H1 (cell line): ENCODE results near the gene DNAJB14.

Experiments used
- CBX5 ChIP-seq: fragments of 300-800, 300-1000 bp; sonication (generic); IDR thresholded peaks from 2 replicates; pipeline ENCODE4 v1.7.1; 2016; ENCODE audit warnings: antibody characterized with exemption, low read length, low read depth
- EP300 ChIP-seq, 2 experiments: IDR thresholded peaks; 1 replicate in 1 of 2; 2 replicates in 1 of 2; pipeline ENCODE4 v1.6.1; 2011 to 2012; ENCODE audit warnings: low read depth in 2 of 2, low read length in 2 of 2, mild to moderate bottlenecking in 2 of 2, borderline replicate concordance in 1 of 2, inconsistent platforms in 1 of 2, moderate library complexity in 1 of 2
- GABPA ChIP-seq: IDR thresholded peaks from 2 replicates; pipeline ENCODE4 v1.6.1; 2011; ENCODE audit warnings: mild to moderate bottlenecking, low read length, moderate library complexity, borderline replicate concordance; ENCODE audit not compliant: insufficient read depth
- NRF1 ChIP-seq: IDR thresholded peaks from 2 replicates; pipeline ENCODE4 v1.6.1; 2011; ENCODE audit warnings: mild to moderate bottlenecking, low read depth, low read length, improper control_type of control experiment
- POLR2A ChIP-seq, 2 experiments: IDR thresholded peaks; 1 replicate in 1 of 2; 2 replicates in 1 of 2; pipeline ENCODE4 v1.6.1; 2011; ENCODE audit warnings: low read depth in 2 of 2, low read length in 2 of 2, mild to moderate bottlenecking in 2 of 2; ENCODE audit errors: control extremely low read depth in 1 of 2
- RAD21 ChIP-seq, 2 experiments: IDR thresholded peaks in 1 of 2; conservative IDR thresholded peaks in 1 of 2; 2 replicates each; pipeline ENCODE4 v1.6.1; 2011; ENCODE audit warnings: low read depth in 2 of 2, low read length in 2 of 2, improper control_type of control experiment in 1 of 2, inconsistent platforms in 1 of 2, mild to moderate bottlenecking in 1 of 2, moderate library complexity in 1 of 2
- RBBP5 ChIP-seq: IDR thresholded peaks from 2 replicates; pipeline ENCODE4 v1.7.1; 2012; ENCODE audit warnings: low read depth, mild to moderate bottlenecking, inconsistent platforms, low read length, moderate library complexity, borderline replicate concordance
- SIX5 ChIP-seq: IDR thresholded peaks from 2 replicates; pipeline ENCODE4 v1.6.1; 2011; ENCODE audit warnings: mild to moderate bottlenecking, low read depth, low read length
- TF ChIP-seq, protein P1 (sequence below), 3 experiments: IDR thresholded peaks; 1 replicate in 2 of 3; 2 replicates in 1 of 3; pipeline versions ENCODE4 v1.5.1 to v1.6.1; 2011; ENCODE audit warnings: low read length in 3 of 3, mild to moderate bottlenecking in 3 of 3, inconsistent platforms in 2 of 3, low read depth in 1 of 3, moderate library complexity in 1 of 3; ENCODE audit not compliant: insufficient read depth in 1 of 3; ENCODE audit errors: control extremely low read depth in 1 of 3
- TF ChIP-seq, protein P2 (sequence below): IDR thresholded peaks from 2 replicates; pipeline ENCODE4 v1.6.1; 2012; ENCODE audit warnings: inconsistent platforms

DNA sequence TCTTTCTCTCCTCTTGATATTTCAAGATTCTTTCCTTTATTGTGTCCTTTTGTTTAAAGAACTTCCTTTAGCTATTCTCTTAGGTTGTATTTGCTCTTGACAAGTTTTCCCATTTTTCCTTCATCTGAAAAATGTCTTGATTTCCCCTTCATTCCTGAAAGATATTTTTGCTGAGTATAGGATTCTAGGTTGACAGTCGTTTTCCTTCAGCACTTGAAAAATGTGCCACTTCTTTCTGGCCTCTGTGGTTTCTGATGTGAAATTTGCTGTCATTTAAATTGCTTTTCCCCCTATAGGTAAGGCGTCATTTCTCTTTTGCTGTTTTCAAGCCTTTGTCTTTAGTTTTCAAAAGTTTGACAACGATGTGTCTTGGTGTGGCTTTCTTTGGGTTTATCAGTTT is 28.8 kb downstream of the DNAJB14 start:
- no peak for TF ChIP-seq RAD21 (IDR thresholded peaks at IDR 0.05 in 1 of 2, conservative IDR thresholded peaks at IDR 0.05 in 1 of 2; ENCODE audit: low read depth in 2 of 2, low read length in 2 of 2)
- TF ChIP-seq POLR2A (IDR thresholded peaks at IDR 0.05; ENCODE audit: control extremely low read depth in 1 of 2, low read depth in 2 of 2, low read length in 2 of 2) = no peak
- TF ChIP-seq, protein P1, sequence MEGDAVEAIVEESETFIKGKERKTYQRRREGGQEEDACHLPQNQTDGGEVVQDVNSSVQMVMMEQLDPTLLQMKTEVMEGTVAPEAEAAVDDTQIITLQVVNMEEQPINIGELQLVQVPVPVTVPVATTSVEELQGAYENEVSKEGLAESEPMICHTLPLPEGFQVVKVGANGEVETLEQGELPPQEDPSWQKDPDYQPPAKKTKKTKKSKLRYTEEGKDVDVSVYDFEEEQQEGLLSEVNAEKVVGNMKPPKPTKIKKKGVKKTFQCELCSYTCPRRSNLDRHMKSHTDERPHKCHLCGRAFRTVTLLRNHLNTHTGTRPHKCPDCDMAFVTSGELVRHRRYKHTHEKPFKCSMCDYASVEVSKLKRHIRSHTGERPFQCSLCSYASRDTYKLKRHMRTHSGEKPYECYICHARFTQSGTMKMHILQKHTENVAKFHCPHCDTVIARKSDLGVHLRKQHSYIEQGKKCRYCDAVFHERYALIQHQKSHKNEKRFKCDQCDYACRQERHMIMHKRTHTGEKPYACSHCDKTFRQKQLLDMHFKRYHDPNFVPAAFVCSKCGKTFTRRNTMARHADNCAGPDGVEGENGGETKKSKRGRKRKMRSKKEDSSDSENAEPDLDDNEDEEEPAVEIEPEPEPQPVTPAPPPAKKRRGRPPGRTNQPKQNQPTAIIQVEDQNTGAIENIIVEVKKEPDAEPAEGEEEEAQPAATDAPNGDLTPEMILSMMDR (IDR thresholded peaks at IDR 0.05; ENCODE audit: control extremely low read depth in 1 of 3, insufficient read depth in 1 of 3, low read depth in 1 of 3, low read length in 3 of 3) = no peak
- no peak for TF ChIP-seq CBX5
- TF ChIP-seq EP300 (IDR thresholded peaks at IDR 0.05; ENCODE audit: borderline replicate concordance in 1 of 2, low read depth in 2 of 2, low read length in 2 of 2) = no peak
- TF ChIP-seq, protein P2, sequence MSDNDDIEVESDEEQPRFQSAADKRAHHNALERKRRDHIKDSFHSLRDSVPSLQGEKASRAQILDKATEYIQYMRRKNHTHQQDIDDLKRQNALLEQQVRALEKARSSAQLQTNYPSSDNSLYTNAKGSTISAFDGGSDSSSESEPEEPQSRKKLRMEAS = no peak
- no peak for TF ChIP-seq GABPA
- no peak for TF ChIP-seq NRF1
- TF ChIP-seq RBBP5 = no peak
- no peak for TF ChIP-seq SIX5
